ENCODE measurements around the gene SLC19A1.
A peak's percentile ranks its signal among the peaks of the same experiment; 100 is the strongest.

The SLC19A1 gene

DNA sequence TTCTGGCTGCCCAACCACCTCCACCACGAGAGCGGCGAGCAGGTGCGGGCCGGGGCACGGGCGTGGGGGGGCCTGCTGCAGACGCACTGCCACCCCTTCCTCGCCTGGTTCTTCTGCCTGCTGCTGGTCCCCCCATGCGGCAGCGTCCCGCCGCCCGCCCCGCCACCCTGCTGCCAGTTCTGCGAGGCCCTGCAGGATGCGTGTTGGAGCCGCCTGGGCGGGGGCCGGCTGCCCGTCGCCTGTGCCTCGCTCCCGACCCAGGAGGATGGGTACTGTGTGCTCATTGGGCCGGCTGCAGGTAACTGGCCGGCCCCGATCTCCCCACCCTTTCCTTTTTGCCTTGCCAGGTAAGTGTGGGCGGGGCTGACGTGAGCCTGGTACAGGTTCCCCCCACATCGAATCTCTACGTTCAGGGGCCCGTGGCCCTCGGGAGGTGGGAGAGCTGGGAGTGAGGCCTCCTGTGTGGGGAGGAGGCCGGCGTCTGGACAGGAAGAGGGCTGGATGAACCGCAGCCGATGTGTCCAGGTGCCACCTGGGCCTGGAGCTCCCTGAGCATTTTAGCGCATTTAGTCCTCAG is 85.6 kb downstream of the SLC19A1 start:
- no peak for TF ChIP-seq CREB1 (IDR thresholded peaks at IDR 0.05; ENCODE audit: low read depth)
- no peak for TF ChIP-seq ZBTB7A (IDR thresholded peaks at IDR 0.05; ENCODE audit: low read depth)
- TF ChIP-seq, protein P1, sequence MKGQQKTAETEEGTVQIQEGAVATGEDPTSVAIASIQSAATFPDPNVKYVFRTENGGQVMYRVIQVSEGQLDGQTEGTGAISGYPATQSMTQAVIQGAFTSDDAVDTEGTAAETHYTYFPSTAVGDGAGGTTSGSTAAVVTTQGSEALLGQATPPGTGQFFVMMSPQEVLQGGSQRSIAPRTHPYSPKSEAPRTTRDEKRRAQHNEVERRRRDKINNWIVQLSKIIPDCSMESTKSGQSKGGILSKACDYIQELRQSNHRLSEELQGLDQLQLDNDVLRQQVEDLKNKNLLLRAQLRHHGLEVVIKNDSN (IDR thresholded peaks at IDR 0.05): no peak
- TF ChIP-seq, protein P2, sequence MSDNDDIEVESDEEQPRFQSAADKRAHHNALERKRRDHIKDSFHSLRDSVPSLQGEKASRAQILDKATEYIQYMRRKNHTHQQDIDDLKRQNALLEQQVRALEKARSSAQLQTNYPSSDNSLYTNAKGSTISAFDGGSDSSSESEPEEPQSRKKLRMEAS (IDR thresholded peaks at IDR 0.05): no peak
- TF ChIP-seq EGR1 (IDR thresholded peaks at IDR 0.05): no peak
- TF ChIP-seq EP300 (IDR thresholded peaks at IDR 0.05; ENCODE audit: borderline replicate concordance): no peak
- TF ChIP-seq FOXM1 (IDR thresholded peaks at IDR 0.05; ENCODE audit: borderline replicate concordance, low read depth): no peak
- no peak for TF ChIP-seq YY1 (IDR thresholded peaks at IDR 0.05; ENCODE audit: low read depth)
- TF ChIP-seq RAD21 (IDR thresholded peaks at IDR 0.05; ENCODE audit: low read depth): no peak
- no peak for TF ChIP-seq TAF1 (IDR thresholded peaks at IDR 0.05; ENCODE audit: low read depth)
- no peak for TF ChIP-seq TCF12 (IDR thresholded peaks at IDR 0.05; ENCODE audit: low read depth)
- no peak for TF ChIP-seq CEBPB (IDR thresholded peaks at IDR 0.05)
- no peak for TF ChIP-seq NFIC (IDR thresholded peaks at IDR 0.05)
- no peak for TF ChIP-seq TEAD4 (IDR thresholded peaks at IDR 0.05)
- TF ChIP-seq, protein P3, sequence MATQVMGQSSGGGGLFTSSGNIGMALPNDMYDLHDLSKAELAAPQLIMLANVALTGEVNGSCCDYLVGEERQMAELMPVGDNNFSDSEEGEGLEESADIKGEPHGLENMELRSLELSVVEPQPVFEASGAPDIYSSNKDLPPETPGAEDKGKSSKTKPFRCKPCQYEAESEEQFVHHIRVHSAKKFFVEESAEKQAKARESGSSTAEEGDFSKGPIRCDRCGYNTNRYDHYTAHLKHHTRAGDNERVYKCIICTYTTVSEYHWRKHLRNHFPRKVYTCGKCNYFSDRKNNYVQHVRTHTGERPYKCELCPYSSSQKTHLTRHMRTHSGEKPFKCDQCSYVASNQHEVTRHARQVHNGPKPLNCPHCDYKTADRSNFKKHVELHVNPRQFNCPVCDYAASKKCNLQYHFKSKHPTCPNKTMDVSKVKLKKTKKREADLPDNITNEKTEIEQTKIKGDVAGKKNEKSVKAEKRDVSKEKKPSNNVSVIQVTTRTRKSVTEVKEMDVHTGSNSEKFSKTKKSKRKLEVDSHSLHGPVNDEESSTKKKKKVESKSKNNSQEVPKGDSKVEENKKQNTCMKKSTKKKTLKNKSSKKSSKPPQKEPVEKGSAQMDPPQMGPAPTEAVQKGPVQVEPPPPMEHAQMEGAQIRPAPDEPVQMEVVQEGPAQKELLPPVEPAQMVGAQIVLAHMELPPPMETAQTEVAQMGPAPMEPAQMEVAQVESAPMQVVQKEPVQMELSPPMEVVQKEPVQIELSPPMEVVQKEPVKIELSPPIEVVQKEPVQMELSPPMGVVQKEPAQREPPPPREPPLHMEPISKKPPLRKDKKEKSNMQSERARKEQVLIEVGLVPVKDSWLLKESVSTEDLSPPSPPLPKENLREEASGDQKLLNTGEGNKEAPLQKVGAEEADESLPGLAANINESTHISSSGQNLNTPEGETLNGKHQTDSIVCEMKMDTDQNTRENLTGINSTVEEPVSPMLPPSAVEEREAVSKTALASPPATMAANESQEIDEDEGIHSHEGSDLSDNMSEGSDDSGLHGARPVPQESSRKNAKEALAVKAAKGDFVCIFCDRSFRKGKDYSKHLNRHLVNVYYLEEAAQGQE (IDR thresholded peaks at IDR 0.05; ENCODE audit: low read depth): no peak

DNA sequence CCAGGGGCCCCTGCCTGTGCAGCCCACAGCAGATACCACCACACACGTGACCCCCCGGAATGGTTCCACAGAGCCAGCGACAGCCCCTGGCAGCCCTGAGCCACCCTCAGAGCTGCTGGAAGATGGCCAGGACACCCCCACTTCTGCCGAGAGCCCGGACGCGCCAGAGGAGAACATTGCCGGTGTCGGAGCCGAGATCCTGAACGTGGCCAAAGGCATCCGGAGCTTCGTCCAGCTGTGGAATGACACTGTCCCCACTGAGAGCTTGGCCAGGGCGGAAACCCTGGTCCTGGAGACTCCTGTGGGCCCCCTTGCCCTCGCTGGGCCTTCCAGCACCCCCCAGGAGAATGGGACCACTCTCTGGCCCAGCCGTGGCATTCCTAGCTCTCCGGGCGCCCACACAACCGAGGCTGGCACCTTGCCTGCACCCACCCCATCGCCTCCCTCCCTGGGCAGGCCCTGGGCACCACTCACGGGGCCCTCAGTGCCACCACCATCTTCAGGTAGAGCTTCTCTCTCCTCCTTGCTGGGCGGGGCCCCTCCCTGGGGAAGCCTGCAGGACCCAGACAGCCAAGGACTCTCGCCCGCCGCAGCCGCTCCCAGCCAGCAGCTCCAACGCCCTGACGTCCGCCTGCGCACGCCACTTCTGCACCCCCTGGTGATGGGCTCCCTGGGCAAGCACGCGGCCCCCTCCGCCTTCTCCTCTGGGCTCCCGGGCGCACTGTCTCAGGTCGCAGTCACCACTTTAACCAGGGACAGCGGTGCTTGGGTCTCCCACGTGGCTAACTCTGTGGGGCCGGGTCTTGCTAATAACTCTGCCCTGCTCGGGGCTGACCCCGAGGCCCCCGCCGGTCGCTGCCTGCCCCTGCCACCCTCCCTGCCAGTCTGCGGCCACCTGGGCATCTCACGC is 86.3 kb downstream of the SLC19A1 start:
- TF ChIP-seq CREB1 (IDR thresholded peaks at IDR 0.05; ENCODE audit: low read depth) (no peak), CEBPB (IDR thresholded peaks at IDR 0.05) (no peak)

DNA sequence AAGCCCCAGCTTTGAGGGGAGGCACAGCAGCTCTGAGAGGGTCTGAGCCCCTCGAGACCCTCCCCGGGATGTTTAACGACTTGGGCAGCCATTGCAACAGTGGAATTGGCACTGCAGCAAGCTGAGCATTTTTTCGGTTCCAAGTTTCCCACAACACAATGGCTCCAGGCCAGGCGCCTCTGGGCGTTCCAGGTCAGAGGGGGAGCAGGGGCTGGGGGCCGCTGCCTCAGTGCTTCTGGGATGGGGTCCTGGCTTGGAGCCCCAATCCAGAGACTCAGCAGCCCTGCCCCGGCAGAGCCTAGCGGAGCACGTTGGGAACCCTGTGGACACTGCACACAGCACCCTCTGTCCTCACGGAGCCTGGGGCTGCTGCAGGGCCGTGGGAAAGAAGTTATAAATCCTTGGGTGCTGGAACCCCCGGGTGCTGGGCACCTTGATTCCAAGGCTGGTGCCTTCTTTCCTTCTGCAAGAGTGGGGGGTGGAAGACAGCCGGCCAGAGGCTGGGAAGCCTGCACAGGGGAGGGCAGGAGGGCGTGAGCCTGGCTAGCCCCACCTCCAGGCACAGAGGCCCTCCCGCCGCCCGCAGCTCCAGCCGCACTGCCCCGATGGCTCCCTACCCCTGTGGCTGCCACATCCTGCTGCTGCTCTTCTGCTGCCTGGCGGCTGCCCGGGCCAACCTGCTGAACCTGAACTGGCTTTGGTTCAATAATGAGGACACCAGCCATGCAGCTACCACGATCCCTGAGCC is 87.1 kb downstream of the SLC19A1 start:
- TF ChIP-seq ZBTB7A (IDR thresholded peaks at IDR 0.05; ENCODE audit: low read depth): peak; percentile 92
- peak; percentile 10; the same call in 1 of the 2 replicates for TF ChIP-seq EP300 (IDR thresholded peaks at IDR 0.05; ENCODE audit: borderline replicate concordance)
- no peak; the same call in none of the 2 replicates for TF ChIP-seq NFIC (IDR thresholded peaks at IDR 0.05)
- no peak for TF ChIP-seq CEBPB (IDR thresholded peaks at IDR 0.05)
- TF ChIP-seq TCF12 (IDR thresholded peaks at IDR 0.05; ENCODE audit: low read depth): no peak
- TF ChIP-seq EGR1 (IDR thresholded peaks at IDR 0.05): no peak
- TF ChIP-seq YY1 (IDR thresholded peaks at IDR 0.05; ENCODE audit: low read depth): 0 out of 2 replicates have a peak, but pooled peaks have one; percentile 24
- TF ChIP-seq, protein P2 (IDR thresholded peaks at IDR 0.05): 0 out of 2 replicates have a peak, but pooled peaks have one; percentile 42

DNA sequence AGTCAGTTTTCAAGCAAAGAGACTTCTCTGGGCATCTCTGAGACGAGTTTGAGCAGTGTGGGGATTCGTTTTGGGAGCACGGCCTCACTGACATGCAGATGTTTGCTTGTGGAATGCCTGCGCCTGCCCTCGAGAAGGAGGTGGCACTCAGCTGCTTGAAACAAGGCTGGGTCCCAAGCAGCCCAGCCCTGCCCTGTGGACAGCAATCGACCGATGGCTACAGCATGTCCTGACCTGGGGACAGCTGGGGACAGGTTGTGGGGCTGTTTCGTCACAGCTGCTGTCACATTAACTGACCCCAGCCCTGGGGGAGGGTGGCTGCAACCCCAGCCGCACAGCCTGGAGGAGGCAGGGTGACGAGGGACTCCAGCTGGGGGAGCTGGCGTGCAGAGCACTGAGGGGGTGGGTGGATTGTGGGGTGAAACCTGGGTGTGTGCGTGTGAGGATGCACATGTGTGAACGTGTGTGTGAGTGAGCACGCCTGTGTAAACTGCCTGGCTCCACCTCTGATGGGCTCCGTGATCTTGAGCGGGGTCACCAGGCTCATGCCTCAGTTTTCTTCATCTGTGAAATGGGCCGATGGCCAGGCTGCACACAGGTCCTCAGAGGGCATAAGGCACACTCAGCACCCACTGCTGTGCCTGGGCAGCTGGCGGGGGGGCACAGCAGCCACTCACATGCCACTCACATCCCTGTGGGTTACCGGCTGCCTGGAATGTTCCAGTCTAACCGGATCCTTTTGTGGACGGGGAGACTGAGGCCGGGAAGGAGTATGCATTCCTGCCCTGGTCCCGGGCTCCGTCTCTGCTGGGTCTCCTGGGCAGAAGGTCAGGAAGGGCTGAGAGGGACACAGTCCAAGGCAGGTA is 87.9 kb downstream of the SLC19A1 start:
- TF ChIP-seq CREB1 (IDR thresholded peaks at IDR 0.05; ENCODE audit: low read depth) (no peak), EGR1 (IDR thresholded peaks at IDR 0.05) (0 out of 2 replicates have a peak, but pooled peaks have one; percentile 6)

DNA sequence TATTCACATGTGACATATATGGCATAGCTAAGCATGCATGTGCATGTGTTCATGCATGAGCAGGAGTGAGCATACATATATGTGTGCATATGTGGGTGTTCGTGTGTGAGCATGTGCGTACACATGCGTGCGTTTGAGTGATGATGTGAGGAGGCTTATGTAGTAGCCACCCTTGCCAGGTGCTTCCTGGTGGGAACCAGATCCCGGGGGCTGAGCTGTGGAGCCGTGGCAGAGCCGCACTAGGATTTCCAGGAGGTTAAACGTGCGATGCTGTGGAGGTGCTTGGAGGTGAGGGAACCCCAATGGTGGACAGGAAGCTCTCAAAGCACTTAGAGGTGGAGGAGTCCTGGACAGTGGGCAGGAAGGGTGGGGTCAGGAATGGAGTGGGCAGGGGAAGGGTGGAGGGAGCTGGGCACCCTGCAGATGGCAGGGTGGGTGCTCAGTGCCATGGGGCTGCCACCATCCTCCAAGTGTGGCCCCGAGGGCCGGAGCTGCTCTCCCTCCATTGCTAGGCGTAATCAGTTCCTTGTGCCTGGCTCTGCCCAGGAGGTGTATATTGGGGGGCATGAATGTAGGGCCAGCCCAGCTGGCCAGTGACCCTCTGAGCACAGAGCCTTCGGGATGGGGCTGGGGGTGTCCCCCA is 88.8 kb downstream of the SLC19A1 start:
- no peak for TF ChIP-seq CEBPB (IDR thresholded peaks at IDR 0.05)
- TF ChIP-seq TCF12 (IDR thresholded peaks at IDR 0.05; ENCODE audit: low read depth): no peak
- no peak for TF ChIP-seq ZBTB7A (IDR thresholded peaks at IDR 0.05; ENCODE audit: low read depth)
- no peak for TF ChIP-seq RAD21 (IDR thresholded peaks at IDR 0.05; ENCODE audit: low read depth)
- no peak for TF ChIP-seq EGR1 (IDR thresholded peaks at IDR 0.05)

DNA sequence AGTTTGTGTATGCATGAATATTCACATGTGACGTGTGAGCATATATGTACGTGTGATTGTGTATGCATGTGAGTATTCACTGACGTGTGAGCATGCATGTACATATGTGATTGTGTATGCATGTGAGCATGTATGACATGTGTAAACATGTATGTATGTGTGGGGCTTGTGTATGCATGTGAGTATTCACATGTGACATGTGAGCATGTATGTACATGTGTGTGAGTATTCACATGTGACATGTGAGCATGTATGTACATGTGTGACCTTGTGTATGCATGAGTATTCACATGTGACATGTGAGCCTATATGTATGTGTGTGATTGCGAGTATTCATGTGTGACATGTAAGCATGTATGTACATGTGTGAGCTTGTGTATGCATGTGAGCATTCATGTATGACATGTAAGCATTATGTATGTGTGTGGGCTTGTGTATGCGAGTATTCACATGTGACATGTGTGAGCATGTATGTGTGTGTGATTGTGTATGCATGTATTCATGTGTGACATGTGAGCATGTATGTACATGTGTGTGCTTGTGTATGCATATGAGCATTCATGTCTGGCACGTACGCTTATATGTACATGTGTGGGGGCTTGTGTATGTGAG is 89.4 kb downstream of the SLC19A1 start:
- TF ChIP-seq TCF12 (IDR thresholded peaks at IDR 0.05; ENCODE audit: low read depth): no peak
- TF ChIP-seq, protein P3 (IDR thresholded peaks at IDR 0.05; ENCODE audit: low read depth): no peak
- no peak for TF ChIP-seq CEBPB (IDR thresholded peaks at IDR 0.05)
- TF ChIP-seq, protein P2 (IDR thresholded peaks at IDR 0.05): no peak
- no peak for TF ChIP-seq RAD21 (IDR thresholded peaks at IDR 0.05; ENCODE audit: low read depth)
- no peak for TF ChIP-seq YY1 (IDR thresholded peaks at IDR 0.05; ENCODE audit: low read depth)
- no peak for TF ChIP-seq TAF1 (IDR thresholded peaks at IDR 0.05; ENCODE audit: low read depth)
- TF ChIP-seq EP300 (IDR thresholded peaks at IDR 0.05; ENCODE audit: borderline replicate concordance): no peak
- no peak for TF ChIP-seq TEAD4 (IDR thresholded peaks at IDR 0.05)

All from Ishikawa (cell line).